ENCODE results near the gene CDCA5. TPM values are rescaled to one million over a fixed set of nuclear protein-coding genes. Genes with fewer than 3 reads are reported as not detected.

CDCA5 gene
- total RNA-seq, 2 donors from 2014 or later: 2.3 to 17.8 TPM

DNA sequence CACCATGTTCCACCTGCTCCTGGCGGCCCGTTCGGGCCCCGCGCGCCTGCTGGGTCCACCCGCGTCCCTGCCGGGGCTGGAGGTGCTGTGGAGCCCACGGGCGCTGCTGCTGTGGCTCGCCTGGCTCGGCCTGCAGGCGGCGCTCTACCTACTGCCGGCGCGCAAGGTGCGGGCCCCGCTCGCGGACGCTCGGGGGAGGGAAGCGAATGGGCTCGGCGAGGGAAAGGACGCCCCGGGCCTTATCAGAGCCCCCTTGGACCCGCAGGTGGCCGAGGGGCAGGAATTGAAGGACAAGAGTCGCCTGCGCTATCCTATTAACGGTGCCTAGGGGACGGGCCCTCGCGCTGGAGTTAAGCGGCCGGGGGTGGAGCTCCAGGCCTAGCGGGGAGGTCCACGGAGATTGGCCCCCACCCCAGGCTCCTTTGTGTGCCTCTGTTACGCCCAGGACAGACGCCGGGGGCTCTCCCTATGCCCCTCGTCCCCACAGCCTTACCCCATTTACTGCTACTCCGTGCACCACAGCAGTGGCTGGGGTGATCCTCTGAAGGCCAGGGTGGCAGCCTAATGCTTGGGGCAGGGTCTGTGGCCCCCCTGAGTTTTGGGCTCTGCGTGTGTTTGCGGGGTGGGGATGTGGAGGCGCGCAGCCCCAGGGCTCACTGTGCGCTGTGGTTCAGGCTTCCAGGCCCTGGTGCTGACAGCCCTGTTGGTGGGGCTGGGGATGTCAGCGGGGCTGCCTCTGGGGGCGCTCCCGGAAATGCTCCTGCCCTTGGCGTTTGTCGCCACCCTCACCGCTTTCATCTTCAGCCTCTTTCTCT is 28.9 kb upstream of the CDCA5 start:
- Histone ChIP-seq H3K27me3 (replicated peaks; ENCODE audit: insufficient read depth) (no peaks in the 10 kb centered on the region), H3K4me3 (peak overlapping the region; percentile 42 to 51), H3K27ac (peak overlapping the region; percentile 76 to 80), H3K36me3 (no peaks in the 10 kb centered on the region), H3K4me1 (replicated peaks) (peaks cover 18% of the 10 kb centered on the region), H3K9me3 (no peaks in the 10 kb centered on the region)
- TF ChIP-seq POLR2A (IDR thresholded peaks at IDR 0.05) (no peak), POLR2AphosphoS5 (IDR thresholded peaks at IDR 0.05) (peak; percentile 38)
- TF ChIP-seq, protein P1, sequence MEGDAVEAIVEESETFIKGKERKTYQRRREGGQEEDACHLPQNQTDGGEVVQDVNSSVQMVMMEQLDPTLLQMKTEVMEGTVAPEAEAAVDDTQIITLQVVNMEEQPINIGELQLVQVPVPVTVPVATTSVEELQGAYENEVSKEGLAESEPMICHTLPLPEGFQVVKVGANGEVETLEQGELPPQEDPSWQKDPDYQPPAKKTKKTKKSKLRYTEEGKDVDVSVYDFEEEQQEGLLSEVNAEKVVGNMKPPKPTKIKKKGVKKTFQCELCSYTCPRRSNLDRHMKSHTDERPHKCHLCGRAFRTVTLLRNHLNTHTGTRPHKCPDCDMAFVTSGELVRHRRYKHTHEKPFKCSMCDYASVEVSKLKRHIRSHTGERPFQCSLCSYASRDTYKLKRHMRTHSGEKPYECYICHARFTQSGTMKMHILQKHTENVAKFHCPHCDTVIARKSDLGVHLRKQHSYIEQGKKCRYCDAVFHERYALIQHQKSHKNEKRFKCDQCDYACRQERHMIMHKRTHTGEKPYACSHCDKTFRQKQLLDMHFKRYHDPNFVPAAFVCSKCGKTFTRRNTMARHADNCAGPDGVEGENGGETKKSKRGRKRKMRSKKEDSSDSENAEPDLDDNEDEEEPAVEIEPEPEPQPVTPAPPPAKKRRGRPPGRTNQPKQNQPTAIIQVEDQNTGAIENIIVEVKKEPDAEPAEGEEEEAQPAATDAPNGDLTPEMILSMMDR (IDR thresholded peaks at IDR 0.05): peak; percentile 72 to 95 (median 86)
- 2% methylated on average over 32 of the region's 57 CpGs for WGBS
- intact Hi-C loops (cut with DNase I): loop anchor here (10.0 kb wide), 2 partner anchors 198 to 258 kb away; partner anchors contain the start of gene ATG2A
- DNase-seq (ENCODE audit: low spot score): no peak

DNA sequence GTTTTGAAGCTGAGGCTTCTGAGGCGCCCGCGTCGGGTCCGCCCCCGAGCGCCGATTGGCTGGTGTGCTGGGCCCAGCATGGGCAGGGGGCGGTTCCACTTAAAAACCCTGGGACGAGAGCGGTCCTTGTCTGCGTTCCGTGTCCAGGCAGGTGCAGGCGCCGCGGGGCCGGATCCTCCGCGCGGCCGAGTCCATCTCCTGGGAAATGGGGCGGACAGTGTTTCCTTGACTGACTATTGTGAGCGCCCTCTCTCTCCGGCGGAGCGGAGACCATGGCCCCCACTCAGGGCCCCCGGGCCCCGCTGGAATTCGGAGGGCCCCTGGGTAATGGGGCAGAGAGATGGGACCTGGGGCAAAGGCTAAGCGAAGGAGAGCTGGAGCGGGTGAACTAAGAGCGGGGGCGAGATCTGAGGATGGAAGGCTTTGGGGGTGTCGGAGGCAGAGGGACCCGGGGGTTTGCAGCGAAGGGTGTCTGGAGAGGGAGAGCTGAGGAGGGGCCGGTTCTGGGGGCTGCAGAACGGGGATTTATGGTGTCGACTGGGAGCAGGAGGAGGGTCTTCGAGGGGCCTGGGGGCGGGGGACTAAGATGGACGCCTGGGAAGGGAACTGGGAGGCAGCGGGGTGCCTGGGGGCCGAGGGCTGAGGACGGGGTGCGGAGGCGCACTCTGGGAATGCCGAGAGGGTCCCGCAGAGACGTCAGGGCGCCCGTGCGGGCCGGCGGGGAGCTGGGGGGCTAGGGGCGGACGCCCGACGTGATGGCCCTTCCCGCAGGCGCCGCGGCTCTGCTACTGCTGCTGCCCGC is 28.1 kb upstream of the CDCA5 start, which contains the start of gene TM7SF2:
Gene TM7SF2, plus strand, starts transcription at position 129 of the 802 bp plus-strand sequence. Its CDS starts 144 bp downstream, at position 273.
- Histone ChIP-seq H3K27me3 (replicated peaks; ENCODE audit: insufficient read depth) (no peaks in the 10 kb centered on the region), H3K27ac (peak within 1 kb of the TSS; percentile 76 to 80), H3K4me3 (peak within 1 kb of the TSS; percentile 42 to 51), H3K4me1 (replicated peaks) (peaks cover 18% of the 10 kb centered on the region), H3K36me3 (no peaks in the 10 kb centered on the region), H3K9me3 (no peaks in the 10 kb centered on the region)
- intact Hi-C loops (cut with DNase I): loop anchor here (10.0 kb wide), 2 partner anchors 197 to 257 kb away; partner anchors contain the start of gene ATG2A
- TF ChIP-seq POLR2A (IDR thresholded peaks at IDR 0.05): peak; percentile 94
- TF ChIP-seq, protein P1 (IDR thresholded peaks at IDR 0.05): peak in 1 of 4 experiments; percentile 12
- TF ChIP-seq POLR2AphosphoS5 (IDR thresholded peaks at IDR 0.05): peak; percentile 98
- WGBS: 2% methylated on average over 59 of the region's 64 CpGs
- peak; percentile 97 for DNase-seq (ENCODE audit: low spot score)

DNA sequence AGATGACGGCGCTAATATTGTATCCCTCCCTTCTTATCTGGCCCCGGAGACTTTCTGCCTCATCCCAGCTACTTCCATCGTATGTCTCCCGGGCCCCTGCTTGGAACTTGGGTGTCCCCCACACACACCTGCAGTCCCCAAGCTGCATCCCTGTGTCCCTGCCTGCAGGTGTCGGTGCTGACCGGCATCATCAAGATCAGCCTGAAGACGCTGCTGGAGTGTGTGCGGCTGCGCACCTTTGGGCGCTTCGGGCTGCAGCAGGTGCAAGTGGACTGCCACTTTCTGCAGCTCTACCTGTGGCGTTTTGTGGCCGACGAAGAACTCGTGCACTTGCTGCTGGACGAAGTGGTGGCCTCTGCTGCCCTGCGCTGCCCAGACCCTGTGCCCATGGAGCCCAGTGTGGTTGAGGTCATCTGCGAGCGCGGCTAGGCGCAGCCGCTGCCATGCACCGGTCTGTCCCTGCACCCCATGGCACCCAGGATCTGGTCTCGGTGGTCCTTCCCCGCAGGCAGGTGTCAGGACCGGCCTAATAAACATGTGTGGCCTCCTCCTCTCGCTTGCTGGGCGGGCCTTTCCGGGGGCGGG is 27.4 kb upstream of the CDCA5 start:
- Histone ChIP-seq H3K27ac (peak overlapping the region in 1 of 2 donors; percentile 60), H3K9me3 (no peaks in the 10 kb centered on the region), H3K27me3 (replicated peaks; ENCODE audit: insufficient read depth) (no peaks in the 10 kb centered on the region), H3K4me1 (replicated peaks) (peaks cover 14% of the 10 kb centered on the region), H3K4me3 (no peak overlapping the region), H3K36me3 (no peaks in the 10 kb centered on the region)
- intact Hi-C loops (cut with DNase I): loop anchor here (10.0 kb wide), 2 partner anchors 196 to 256 kb away; partner anchors contain the start of gene ATG2A
- no peak for DNase-seq (ENCODE audit: low spot score)
- 70% methylated on average over 29 of the region's 31 CpGs for WGBS
- TF ChIP-seq POLR2AphosphoS5 (IDR thresholded peaks at IDR 0.05) (no peak), POLR2A (IDR thresholded peaks at IDR 0.05) (no peak)
- TF ChIP-seq, protein P1 (IDR thresholded peaks at IDR 0.05): no peak

DNA sequence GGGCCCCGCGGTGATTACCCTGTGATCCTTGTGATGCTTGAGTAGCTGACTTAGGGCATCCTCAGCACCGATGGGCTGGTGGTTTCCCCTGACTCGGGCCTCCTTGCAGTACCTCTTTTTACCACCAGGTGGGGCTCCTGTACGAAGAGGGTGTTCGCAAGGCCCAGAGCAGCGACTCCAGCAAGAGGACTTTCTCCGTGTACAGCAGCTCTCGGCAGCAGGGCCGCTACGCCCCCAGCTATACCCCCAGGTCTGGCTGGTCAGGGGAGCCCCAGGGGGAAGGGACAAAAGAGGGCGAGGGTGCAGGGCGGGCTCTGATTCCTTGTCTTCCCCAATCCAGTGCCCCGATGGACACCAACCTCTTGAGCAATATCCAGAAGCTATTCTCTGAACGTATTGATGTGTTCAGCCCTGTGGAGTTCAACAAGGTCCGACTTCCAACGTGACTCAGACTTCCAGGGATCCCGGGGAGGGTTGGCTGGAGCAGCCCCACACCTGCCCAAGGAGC is 26.6 kb upstream of the CDCA5 start:
- Histone ChIP-seq H3K9me3 (no peaks in the 10 kb centered on the region), H3K27me3 (replicated peaks; ENCODE audit: insufficient read depth) (no peaks in the 10 kb centered on the region), H3K36me3 (no peaks in the 10 kb centered on the region), H3K4me1 (replicated peaks) (peaks cover 7% of the 10 kb centered on the region), H3K27ac (peak overlapping the region; percentile 34 to 60), H3K4me3 (no peak overlapping the region)
- DNase-seq (ENCODE audit: low spot score): peak; percentile 86
- TF ChIP-seq, protein P1 (IDR thresholded peaks at IDR 0.05): peak; percentile 98
- TF ChIP-seq POLR2AphosphoS5 (IDR thresholded peaks at IDR 0.05) (peak; percentile 68), POLR2A (IDR thresholded peaks at IDR 0.05) (no peak)
- intact Hi-C loops (cut with DNase I): loop anchor here (10.0 kb wide), 2 partner anchors 196 to 256 kb away; partner anchors contain the start of gene ATG2A
- WGBS: 16% methylated on average over 18 of the region's 18 CpGs
